ENCODE results near the gene FNBP1. TPM values are rescaled to one million over a fixed set of nuclear protein-coding genes. Genes with fewer than 3 reads are reported as not detected.
"Not testable (repeated sequence)": the region's sequence is repeated elsewhere in the genome, so short reads cannot be mapped to it uniquely, and the experiment has no call there.

Gene FNBP1
- total RNA-seq, 1 experiment from 2014 or later: 30.8 TPM

DNA sequence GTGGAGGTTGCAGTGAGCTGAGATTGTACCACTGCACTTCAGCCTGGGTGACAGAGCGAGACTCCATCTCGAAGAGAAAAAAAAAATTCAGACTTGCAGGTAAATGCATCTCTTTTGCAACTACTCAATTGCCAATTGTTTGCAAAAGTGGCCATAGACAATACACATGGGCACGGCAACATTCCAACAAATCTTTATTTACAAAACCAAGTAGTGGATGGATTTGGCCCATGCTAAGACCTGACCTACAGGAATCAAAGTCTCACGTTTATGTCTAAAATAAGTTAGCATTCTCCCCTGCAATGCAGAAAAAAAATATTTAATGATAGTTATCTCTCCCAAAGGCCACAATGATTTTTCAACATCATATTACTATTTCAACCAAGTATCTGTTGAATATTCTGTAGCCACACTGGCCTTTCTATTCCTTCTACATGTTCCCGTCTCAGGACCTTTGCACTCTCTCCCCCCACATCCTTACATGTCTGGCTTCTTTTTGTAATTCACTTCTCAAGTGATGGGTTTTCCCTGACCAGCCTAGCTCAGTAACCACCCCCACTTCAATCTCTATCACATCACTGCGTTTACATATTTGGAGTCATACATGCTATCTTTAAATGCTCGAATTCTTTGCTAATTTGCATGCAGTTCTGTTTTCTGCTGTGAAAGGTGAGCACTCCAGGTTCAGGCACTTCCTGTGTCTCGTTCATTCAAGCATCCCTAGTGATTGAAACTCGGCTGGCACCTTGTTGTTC, 54.2 kb downstream of the FNBP1 start:
- peaks cover 34% of the 10 kb centered on the region for H3K4me1 ChIP-seq (ENCODE audit: insufficient read depth, low read length)
- H3K79me2 ChIP-seq (ENCODE audit: low read length): peaks cover 50% of the 10 kb centered on the region
- H3K27me3 ChIP-seq (ENCODE audit: low read length): no peaks in the 10 kb centered on the region
- POLR2A ChIA-PET (ENCODE audit: unreplicated experiment): no interaction called here
- no peaks in the 10 kb centered on the region for H4K20me1 ChIP-seq (ENCODE audit: low read length)
- H3K9me2 ChIP-seq (replicated peaks; ENCODE audit: low read length): no peaks in the 10 kb centered on the region
- H3K9me3 ChIP-seq (ENCODE audit: low read length): no peaks in the 10 kb centered on the region
- no peak overlapping the region for H2AFZ ChIP-seq (ENCODE audit: low read length)
- H3K4me2 ChIP-seq (ENCODE audit: low read length): no peak overlapping the region; the same call in 1 of the 2 replicates
- intact Hi-C loops (cut with micrococcal nuclease): no loop called here
- TF ChIP-seq, protein P1, sequence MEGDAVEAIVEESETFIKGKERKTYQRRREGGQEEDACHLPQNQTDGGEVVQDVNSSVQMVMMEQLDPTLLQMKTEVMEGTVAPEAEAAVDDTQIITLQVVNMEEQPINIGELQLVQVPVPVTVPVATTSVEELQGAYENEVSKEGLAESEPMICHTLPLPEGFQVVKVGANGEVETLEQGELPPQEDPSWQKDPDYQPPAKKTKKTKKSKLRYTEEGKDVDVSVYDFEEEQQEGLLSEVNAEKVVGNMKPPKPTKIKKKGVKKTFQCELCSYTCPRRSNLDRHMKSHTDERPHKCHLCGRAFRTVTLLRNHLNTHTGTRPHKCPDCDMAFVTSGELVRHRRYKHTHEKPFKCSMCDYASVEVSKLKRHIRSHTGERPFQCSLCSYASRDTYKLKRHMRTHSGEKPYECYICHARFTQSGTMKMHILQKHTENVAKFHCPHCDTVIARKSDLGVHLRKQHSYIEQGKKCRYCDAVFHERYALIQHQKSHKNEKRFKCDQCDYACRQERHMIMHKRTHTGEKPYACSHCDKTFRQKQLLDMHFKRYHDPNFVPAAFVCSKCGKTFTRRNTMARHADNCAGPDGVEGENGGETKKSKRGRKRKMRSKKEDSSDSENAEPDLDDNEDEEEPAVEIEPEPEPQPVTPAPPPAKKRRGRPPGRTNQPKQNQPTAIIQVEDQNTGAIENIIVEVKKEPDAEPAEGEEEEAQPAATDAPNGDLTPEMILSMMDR (conservative IDR thresholded peaks at IDR 0.05; ENCODE audit: low read depth, low read length): no peak
- no peak for TF ChIP-seq EZH2phosphoT487 (IDR thresholded peaks at IDR 0.05; ENCODE audit: borderline replicate concordance, low read length)
- TF ChIP-seq EZH2 (IDR thresholded peaks at IDR 0.05; ENCODE audit: low read length, unreplicated experiment): no peak
- H3K36me3 ChIP-seq (ENCODE audit: low read depth, low read length): no peaks in the 10 kb centered on the region
- H3K4me3 ChIP-seq (ENCODE audit: low read length): no peak overlapping the region
- no peaks in the 10 kb centered on the region for H3F3A ChIP-seq (ENCODE audit: low read length, unreplicated experiment)
- no peak for DNase-seq
- CTCF ChIA-PET: no interaction called here
- no TSS peak for BruUV-seq (replicated peaks)
- H3K27ac ChIP-seq (ENCODE audit: low read length): no peak overlapping the region
- ATAC-seq: no peak; the same call in 1 of the 2 replicates
- H3K9ac ChIP-seq (ENCODE audit: low read length): no peak overlapping the region

DNA sequence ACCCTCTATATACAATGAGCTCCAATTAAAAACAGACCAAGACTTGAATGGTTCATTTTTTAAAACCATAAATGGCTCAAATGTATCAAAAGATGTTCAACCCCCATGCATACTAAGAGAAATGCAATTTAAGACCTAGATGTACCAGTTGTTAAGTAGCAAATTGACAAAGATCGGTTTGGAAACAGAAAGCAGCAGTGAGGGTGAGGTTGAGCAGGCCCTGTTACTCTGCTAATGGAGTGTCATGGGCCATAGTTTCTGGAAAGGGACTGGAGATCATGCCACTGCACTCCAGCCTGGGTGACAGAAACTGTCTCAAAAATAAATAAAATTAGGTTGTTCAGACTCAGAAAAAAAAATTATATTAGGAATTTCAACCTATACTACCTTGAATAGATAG, 55.0 kb downstream of the FNBP1 start:
- ATAC-seq: no peak
- CTCF ChIA-PET: no interaction called here
- Histone ChIP-seq H3K79me2 (ENCODE audit: low read length) (peaks cover 58% of the 10 kb centered on the region), H4K20me1 (ENCODE audit: low read length) (no peaks in the 10 kb centered on the region), H3K27ac (ENCODE audit: low read length) (no peak overlapping the region), H3K9me2 (replicated peaks; ENCODE audit: low read length) (no peaks in the 10 kb centered on the region), H3F3A (ENCODE audit: low read length, unreplicated experiment) (no peaks in the 10 kb centered on the region), H2AFZ (ENCODE audit: low read length) (no peak overlapping the region), H3K9me3 (ENCODE audit: low read length) (no peaks in the 10 kb centered on the region), H3K4me3 (ENCODE audit: low read length) (no peak overlapping the region), H3K27me3 (ENCODE audit: low read length) (no peaks in the 10 kb centered on the region), H3K9ac (ENCODE audit: low read length) (no peak overlapping the region), H3K4me1 (ENCODE audit: insufficient read depth, low read length) (peaks cover 36% of the 10 kb centered on the region), H3K36me3 (ENCODE audit: low read depth, low read length) (no peaks in the 10 kb centered on the region), H3K4me2 (ENCODE audit: low read length) (no peak overlapping the region)
- intact Hi-C loops (cut with micrococcal nuclease): no loop called here
- DNase-seq: no peak
- BruUV-seq (replicated peaks): no TSS peak
- POLR2A ChIA-PET (ENCODE audit: unreplicated experiment): no interaction called here
- TF ChIP-seq EZH2 (IDR thresholded peaks at IDR 0.05; ENCODE audit: low read length, unreplicated experiment) (no peak), EZH2phosphoT487 (IDR thresholded peaks at IDR 0.05; ENCODE audit: borderline replicate concordance, low read length) (no peak)
- TF ChIP-seq, protein P1 (conservative IDR thresholded peaks at IDR 0.05; ENCODE audit: low read depth, low read length): no peak

DNA sequence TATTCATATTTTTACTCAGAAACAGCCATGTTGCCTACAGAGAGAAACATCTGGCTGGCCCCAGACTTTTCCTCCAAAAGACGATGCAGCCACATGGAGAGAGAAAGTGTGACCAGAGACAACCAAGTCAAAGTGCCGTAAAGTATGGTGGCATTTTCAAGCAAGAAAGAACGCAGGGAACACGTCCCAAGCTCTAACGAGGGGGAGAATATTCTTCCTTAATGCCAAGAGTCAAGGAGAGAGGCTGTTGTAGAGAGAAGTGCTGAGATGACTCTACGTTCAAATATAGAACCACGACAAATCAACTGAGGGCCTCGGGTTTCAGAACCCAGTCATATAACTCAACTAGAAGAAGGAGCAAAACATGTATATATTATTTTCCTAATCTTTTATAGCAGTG, 55.9 kb downstream of the FNBP1 start:
- ChIA-PET CTCF (no interaction called here), POLR2A (ENCODE audit: unreplicated experiment) (no interaction called here)
- Histone ChIP-seq H3K36me3 (ENCODE audit: low read depth, low read length) (no peaks in the 10 kb centered on the region), H3K79me2 (ENCODE audit: low read length) (peaks cover 64% of the 10 kb centered on the region), H3K9me3 (ENCODE audit: low read length) (no peaks in the 10 kb centered on the region), H4K20me1 (ENCODE audit: low read length) (no peaks in the 10 kb centered on the region), H3K4me3 (ENCODE audit: low read length) (no peak overlapping the region), H3K27ac (ENCODE audit: low read length) (no peak overlapping the region), H3F3A (ENCODE audit: low read length, unreplicated experiment) (no peaks in the 10 kb centered on the region), H3K9me2 (replicated peaks; ENCODE audit: low read length) (no peaks in the 10 kb centered on the region), H3K9ac (ENCODE audit: low read length) (no peak overlapping the region), H3K27me3 (ENCODE audit: low read length) (no peaks in the 10 kb centered on the region), H2AFZ (ENCODE audit: low read length) (no peak overlapping the region), H3K4me1 (ENCODE audit: insufficient read depth, low read length) (peaks cover 33% of the 10 kb centered on the region), H3K4me2 (ENCODE audit: low read length) (no peak overlapping the region)
- ATAC-seq: peak; percentile 19; the same call in 1 of the 2 replicates
- DNase-seq: no peak
- TF ChIP-seq EZH2 (IDR thresholded peaks at IDR 0.05; ENCODE audit: low read length, unreplicated experiment) (no peak), EZH2phosphoT487 (IDR thresholded peaks at IDR 0.05; ENCODE audit: borderline replicate concordance, low read length) (no peak)
- TF ChIP-seq, protein P1 (conservative IDR thresholded peaks at IDR 0.05; ENCODE audit: low read depth, low read length): no peak
- intact Hi-C loops (cut with micrococcal nuclease): no loop called here
- BruUV-seq (replicated peaks): no TSS peak

GRCh38 chr9:129984589-129984988, 58.4 kb downstream of the FNBP1 start:
- H3K27me3 ChIP-seq (ENCODE audit: low read length); H3K9me2 ChIP-seq (replicated peaks; ENCODE audit: low read length); CTCF ChIA-PET; H3K9ac ChIP-seq (ENCODE audit: low read length); H3K27ac ChIP-seq (ENCODE audit: low read length); H3F3A ChIP-seq (ENCODE audit: low read length, unreplicated experiment); H3K4me3 ChIP-seq (ENCODE audit: low read length); POLR2A ChIA-PET (ENCODE audit: unreplicated experiment); H3K9me3 ChIP-seq (ENCODE audit: low read length); DNase-seq; H3K4me2 ChIP-seq (ENCODE audit: low read length); H2AFZ ChIP-seq (ENCODE audit: low read length); BruUV-seq (replicated peaks); H3K36me3 ChIP-seq (ENCODE audit: low read depth, low read length); intact Hi-C loops (cut with micrococcal nuclease); H4K20me1 ChIP-seq (ENCODE audit: low read length); ATAC-seq: not testable (repeated sequence)
- peaks cover 59% of the 10 kb centered on the region for H3K79me2 ChIP-seq (ENCODE audit: low read length)
- peaks cover 19% of the 10 kb centered on the region for H3K4me1 ChIP-seq (ENCODE audit: insufficient read depth, low read length)
